HCT116 (cell line): ENCODE data around the gene SOCS7. TPM values are rescaled to one million over a fixed set of nuclear protein-coding genes. Genes with fewer than 3 reads are reported as not detected.

Experiments used
- ATAC-seq: fragments of 200-7000 bp; cut with Tn5 transposase; 2 replicates; pipeline ENCODE4 v1.9.1; 2020; ENCODE audit warnings: mild to moderate bottlenecking, moderate library complexity
- BruUV-seq: library from RNA; stranded (reverse); fragments of 400-500 nt; replicated peaks from 2 replicates; lab custom pipeline; 2021; lab: Mats Ljungman, UMichigan
- CTCF ChIA-PET: fragments of 300-600 bp; sonication (Branson Sonifier 250); formaldehyde crosslinking; loops from one replicate; lab custom pipeline; 2021; ENCODE audit warnings: antibody characterized with exemption; lab: Charles Lee
- POLR2A ChIA-PET: fragments of 300-600, 350-600 bp; sonication (Branson Sonifier 250); formaldehyde crosslinking; loops from one replicate; lab custom pipeline; 2021; ENCODE audit warnings: antibody characterized with exemption; lab: Charles Lee
- RAD21 ChIA-PET, 2 experiments: fragments of 300-600 bp; sonication (Branson Sonifier 250); formaldehyde crosslinking; loops; one replicate each; lab custom pipeline; 2023; ENCODE audit warnings: low total read pairs in 2 of 2; ENCODE audit not compliant: uncharacterized antibody in 2 of 2, unreplicated experiment in 2 of 2, low non-redundant PET in 1 of 2; lab: Charles Lee
- DNase-seq: peaks from one replicate; pipeline ENCODE4 v3.0.0-alpha.2; 2010; ENCODE audit warnings: low read depth, low spot score
- H2AFZ ChIP-seq: fragments of 200-600 bp; shearing (Covaris generic), sonication (generic); 2 replicates; pipeline ENCODE4 v1.6.1; 2017; ENCODE audit warnings: low read depth, mixed run types, mixed read lengths, antibody characterized with exemption, low read length; ENCODE audit not compliant: poor library complexity, severe bottlenecking
- H3K27ac ChIP-seq: 2 replicates; pipeline ENCODE4 v1.5.1; 2012; ENCODE audit warnings: low read depth, low read length
- H3K27me3 ChIP-seq: fragments of 200-600 bp; sonication (generic); 2 replicates; pipeline ENCODE4 v1.6.1; 2016; ENCODE audit warnings: mixed run types, low read length, mixed read lengths; ENCODE audit not compliant: insufficient read depth
- H3K36me3 ChIP-seq, 2 experiments: fragments of 200-500 bp in 1 of 2; fragments of 200-600 bp in 1 of 2; sonication (Bioruptor generic) in 1 of 2; sonication (generic) in 1 of 2; 2 replicates each; pipeline versions ENCODE4 v1.5.1 to v1.6.1; 2014 to 2016; ENCODE audit warnings: low read length in 2 of 2, inconsistent platforms in 1 of 2, mixed read lengths in 1 of 2, mixed run types in 1 of 2; ENCODE audit not compliant: insufficient read depth in 2 of 2, control insufficient read depth in 1 of 2
- H3K4me1 ChIP-seq, 2 experiments: fragments of 200-600 bp in 1 of 2; sonication (generic) in 1 of 2; 2 replicates each; pipeline versions ENCODE4 v1.5.1 to v1.6.1; 2012 to 2017; ENCODE audit warnings: low read length in 2 of 2, inconsistent platforms in 1 of 2, mild to moderate bottlenecking in 1 of 2, mixed read lengths in 1 of 2, mixed run types in 1 of 2, moderate library complexity in 1 of 2; ENCODE audit not compliant: insufficient read depth in 2 of 2, control insufficient read depth in 1 of 2
- H3K4me2 ChIP-seq: fragments of 200-600 bp; sonication (generic); 2 replicates; pipeline ENCODE4 v1.6.1; 2017; ENCODE audit warnings: mixed run types, low read length, mixed read lengths
- H3K4me3 ChIP-seq, 2 experiments: fragments of 200-600 bp in 1 of 2; sonication (generic) in 1 of 2; replicated peaks in 1 of 2; 2 replicates each; pipeline ENCODE4 v1.5.1; 2011 to 2016; ENCODE audit warnings: low read length in 2 of 2, control low read depth in 1 of 2, low read depth in 1 of 2, mild to moderate bottlenecking in 1 of 2, mixed read lengths in 1 of 2, mixed run types in 1 of 2
- H3K79me2 ChIP-seq: fragments of 200-600 bp; sonication (generic); 2 replicates; pipeline ENCODE4 v1.6.1; 2017; ENCODE audit warnings: mild to moderate bottlenecking, mixed run types, low read length, moderate library complexity, mixed read lengths; ENCODE audit not compliant: insufficient read depth
- H3K9ac ChIP-seq: fragments of 200-600 bp; sonication (generic); 2 replicates; pipeline ENCODE4 v1.6.1; 2016; ENCODE audit warnings: low read length, mixed read lengths
- H3K9me2 ChIP-seq: fragments of 200-600 bp; sonication (generic), shearing (Covaris generic); 2 replicates; pipeline ENCODE4 v1.6.1; 2017; ENCODE audit warnings: mixed run types, mild to moderate bottlenecking, moderate library complexity; ENCODE audit not compliant: insufficient read depth
- H3K9me3 ChIP-seq, 2 experiments: fragments of 200-500 bp in 1 of 2; fragments of 200-600 bp in 1 of 2; sonication (Bioruptor generic) in 1 of 2; sonication (generic) in 1 of 2; 2 replicates each; pipeline ENCODE4 v1.6.1; 2014 to 2017; ENCODE audit warnings: low read length in 2 of 2, mixed read lengths in 2 of 2, inconsistent platforms in 1 of 2, low read depth in 1 of 2, mild to moderate bottlenecking in 1 of 2, mixed run types in 1 of 2, moderate library complexity in 1 of 2; ENCODE audit not compliant: control insufficient read depth in 1 of 2, insufficient read depth in 1 of 2
- H4K20me1 ChIP-seq: fragments of 200-600 bp; sonication (generic), shearing (Covaris generic); 2 replicates; pipeline ENCODE4 v1.6.1; 2017; ENCODE audit warnings: mixed run types, mild to moderate bottlenecking, moderate library complexity; ENCODE audit not compliant: insufficient read depth
- CBX3 ChIP-seq: IDR thresholded peaks from 2 replicates; pipeline ENCODE4 v1.6.1; 2012; ENCODE audit warnings: low read depth
- CEBPB ChIP-seq: IDR thresholded peaks from 2 replicates; pipeline ENCODE4 v1.6.1; 2012; ENCODE audit warnings: low read depth
- EGR1 ChIP-seq: IDR thresholded peaks from 2 replicates; pipeline ENCODE4 v1.6.1; 2012; ENCODE audit warnings: low read depth
- ELF1 ChIP-seq: IDR thresholded peaks from 2 replicates; pipeline ENCODE4 v1.6.1; 2012; ENCODE audit warnings: low read depth, borderline replicate concordance
- FOSL1 ChIP-seq: IDR thresholded peaks from 2 replicates; pipeline ENCODE4 v1.6.1; 2012; ENCODE audit warnings: low read depth
- JUND ChIP-seq: IDR thresholded peaks from 2 replicates; pipeline ENCODE4 v1.6.1; 2012
- POLR2AphosphoS5 ChIP-seq: IDR thresholded peaks from 2 replicates; pipeline ENCODE4 v1.6.1; 2011; ENCODE audit warnings: mild to moderate bottlenecking, low read depth, low read length, moderate library complexity
- TCF7L2 ChIP-seq: IDR thresholded peaks from 2 replicates; pipeline ENCODE4 v1.7.0; 2011; ENCODE audit warnings: borderline replicate concordance, inconsistent platforms; ENCODE audit not compliant: insufficient read depth, insufficient read length; ENCODE audit errors: extremely low read depth
- YY1 ChIP-seq: IDR thresholded peaks from 2 replicates; pipeline ENCODE4 v1.6.1; 2011; ENCODE audit warnings: low read length, low read depth, moderate library complexity, mild to moderate bottlenecking; ENCODE audit not compliant: insufficient replicate concordance; ENCODE audit errors: extremely low read depth
- ZFX ChIP-seq: fragments of 450-650 bp; IDR thresholded peaks from 2 replicates; pipeline ENCODE4 v1.6.1; 2017
- ZNF274 ChIP-seq: fragments of 200-500 bp; sonication (Bioruptor generic); IDR thresholded peaks from 2 replicates; pipeline ENCODE4 v1.6.1; 2014; ENCODE audit warnings: mild to moderate bottlenecking, low read depth, low read length, inconsistent platforms
- intact Hi-C: fragments of 100-400 bp; cut with micrococcal nuclease; formaldehyde crosslinking; loops from 2 replicates; pipeline ENCODE4 v1.10.0; 2022
- total RNA-seq: library from RNA; stranded (reverse); gene quantifications from one replicate; pipeline ENCODE4 v1.2.1, GENCODE V29; 2021; ENCODE audit not compliant: unreplicated experiment
- TF ChIP-seq, protein P1 (sequence below): IDR thresholded peaks from 2 replicates; pipeline ENCODE4 v1.6.1; 2012; ENCODE audit warnings: low read depth
- TF ChIP-seq, protein P2 (sequence below): IDR thresholded peaks from 2 replicates; pipeline ENCODE4 v1.6.1; 2012

The SOCS7 gene
- total RNA-seq, 1 experiment from 2014 or later = 49.9 TPM

DNA sequence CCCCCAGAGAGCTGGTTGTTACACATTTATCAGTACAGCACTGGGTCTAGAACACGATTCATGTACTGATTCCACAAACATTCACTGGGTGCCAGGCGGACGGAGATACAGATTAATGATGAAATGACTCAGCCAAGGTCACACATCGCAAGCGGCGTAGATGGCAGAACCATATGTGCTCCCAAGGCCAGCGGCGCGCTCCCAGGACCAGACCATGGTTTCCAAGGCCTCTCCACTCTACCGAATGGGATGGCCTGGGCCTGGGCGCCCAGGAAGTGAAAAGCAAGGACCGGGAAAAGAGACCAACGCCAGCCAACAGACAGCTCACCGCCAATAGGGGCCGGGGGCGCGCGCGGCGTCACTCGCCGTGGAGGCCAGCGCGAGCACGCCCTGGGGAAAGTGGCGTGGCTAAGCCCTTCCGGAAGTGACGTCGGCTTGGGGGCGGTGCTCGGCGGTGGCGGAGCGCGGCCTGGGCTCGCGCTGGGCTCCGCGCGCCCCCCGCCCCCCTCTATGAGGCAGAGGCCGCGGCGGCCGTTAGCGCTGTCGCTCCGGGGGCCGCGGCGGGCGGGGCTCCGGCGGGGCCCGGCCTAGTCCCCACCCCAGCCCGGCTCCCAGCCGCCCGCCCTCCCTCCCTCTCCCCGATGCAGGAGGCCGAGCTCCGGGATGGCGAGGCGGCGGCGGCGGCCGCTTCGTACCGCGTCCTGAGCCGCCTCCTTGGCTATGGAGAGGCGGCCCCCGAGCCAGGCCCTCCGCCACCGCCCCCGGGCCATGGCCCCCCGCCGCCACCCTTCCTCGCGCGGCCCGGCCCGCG lies at the start of gene SOCS7 (continued):
- TF ChIP-seq TCF7L2 = peak; percentile 46
- no peak for TF ChIP-seq CEBPB
- TF ChIP-seq FOSL1 = peak; percentile 11; the same call in 1 of the 2 replicates
- peak; percentile 44; the same call in 1 of the 2 replicates for TF ChIP-seq CBX3
- peak; percentile 85 for TF ChIP-seq ZFX
- TF ChIP-seq JUND = peak; percentile 35; the same call in 1 of the 2 replicates
- peak; percentile 33; the same call in 1 of the 2 replicates for TF ChIP-seq EGR1
- no peak for TF ChIP-seq ZNF274
- TF ChIP-seq, all 23 proteins: peak for 11

DNA sequence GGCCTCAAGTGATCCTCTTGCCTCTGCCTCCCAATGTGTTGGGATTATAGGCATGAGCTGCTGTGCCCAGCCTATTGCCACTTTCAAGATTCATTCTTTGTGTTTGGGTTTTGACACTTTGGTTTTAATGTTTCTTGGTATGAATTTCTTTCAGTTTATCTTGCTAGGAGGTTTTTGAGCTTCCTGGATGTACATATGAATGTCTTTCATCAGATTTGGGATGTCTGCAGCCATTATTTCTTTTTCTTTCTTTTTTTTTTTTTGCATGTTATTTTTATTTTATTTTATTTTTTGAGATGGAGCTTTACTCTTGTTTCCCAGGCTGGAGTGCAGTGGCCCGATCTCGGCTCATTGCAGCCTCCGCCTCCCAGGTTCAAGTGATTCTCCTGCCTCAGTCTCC lies 36.1 kb upstream of the SOCS7 start:
- Histone ChIP-seq H2AFZ (no peak overlapping the region), H3K9me3 (no peaks in the 10 kb centered on the region), H3K79me2 (no peaks in the 10 kb centered on the region), H3K4me1 (0 out of 4 replicates have a peak, but pooled peaks cover 0 to 2% of the 10 kb centered on the region in 2 experiments), H3K9ac (no peak overlapping the region), H3K27ac (no peak overlapping the region), H3K4me2 (no peak overlapping the region), H3K9me2 (no peaks in the 10 kb centered on the region), H3K27me3 (no peaks in the 10 kb centered on the region), H3K36me3 (peaks cover 4 to 14% of the 10 kb centered on the region in 2 experiments; a peak in 3 of 4 replicates), H3K4me3 (no peak overlapping the region), H4K20me1 (no peaks in the 10 kb centered on the region)
- POLR2A ChIA-PET = no interaction called here
- DNase-seq = no peak
- CTCF ChIA-PET = interaction anchor here (0.9 kb wide), 1 partner anchor 10 kb away, joined by 4 read pairs; no protein-coding TSS in a partner anchor
- intact Hi-C loops = no loop called here
- RAD21 ChIA-PET = no interaction called here
- TF ChIP-seq, protein P1, sequence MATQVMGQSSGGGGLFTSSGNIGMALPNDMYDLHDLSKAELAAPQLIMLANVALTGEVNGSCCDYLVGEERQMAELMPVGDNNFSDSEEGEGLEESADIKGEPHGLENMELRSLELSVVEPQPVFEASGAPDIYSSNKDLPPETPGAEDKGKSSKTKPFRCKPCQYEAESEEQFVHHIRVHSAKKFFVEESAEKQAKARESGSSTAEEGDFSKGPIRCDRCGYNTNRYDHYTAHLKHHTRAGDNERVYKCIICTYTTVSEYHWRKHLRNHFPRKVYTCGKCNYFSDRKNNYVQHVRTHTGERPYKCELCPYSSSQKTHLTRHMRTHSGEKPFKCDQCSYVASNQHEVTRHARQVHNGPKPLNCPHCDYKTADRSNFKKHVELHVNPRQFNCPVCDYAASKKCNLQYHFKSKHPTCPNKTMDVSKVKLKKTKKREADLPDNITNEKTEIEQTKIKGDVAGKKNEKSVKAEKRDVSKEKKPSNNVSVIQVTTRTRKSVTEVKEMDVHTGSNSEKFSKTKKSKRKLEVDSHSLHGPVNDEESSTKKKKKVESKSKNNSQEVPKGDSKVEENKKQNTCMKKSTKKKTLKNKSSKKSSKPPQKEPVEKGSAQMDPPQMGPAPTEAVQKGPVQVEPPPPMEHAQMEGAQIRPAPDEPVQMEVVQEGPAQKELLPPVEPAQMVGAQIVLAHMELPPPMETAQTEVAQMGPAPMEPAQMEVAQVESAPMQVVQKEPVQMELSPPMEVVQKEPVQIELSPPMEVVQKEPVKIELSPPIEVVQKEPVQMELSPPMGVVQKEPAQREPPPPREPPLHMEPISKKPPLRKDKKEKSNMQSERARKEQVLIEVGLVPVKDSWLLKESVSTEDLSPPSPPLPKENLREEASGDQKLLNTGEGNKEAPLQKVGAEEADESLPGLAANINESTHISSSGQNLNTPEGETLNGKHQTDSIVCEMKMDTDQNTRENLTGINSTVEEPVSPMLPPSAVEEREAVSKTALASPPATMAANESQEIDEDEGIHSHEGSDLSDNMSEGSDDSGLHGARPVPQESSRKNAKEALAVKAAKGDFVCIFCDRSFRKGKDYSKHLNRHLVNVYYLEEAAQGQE = no peak
- no peak for TF ChIP-seq TCF7L2
- no peak for TF ChIP-seq ELF1
- TF ChIP-seq ZFX = no peak
- TF ChIP-seq FOSL1 = no peak
- TF ChIP-seq POLR2AphosphoS5 = no peak
- no peak for TF ChIP-seq YY1
- TF ChIP-seq, protein P2, sequence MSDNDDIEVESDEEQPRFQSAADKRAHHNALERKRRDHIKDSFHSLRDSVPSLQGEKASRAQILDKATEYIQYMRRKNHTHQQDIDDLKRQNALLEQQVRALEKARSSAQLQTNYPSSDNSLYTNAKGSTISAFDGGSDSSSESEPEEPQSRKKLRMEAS = no peak
- ATAC-seq = no peak
- no TSS peak for BruUV-seq
